Prostate gland (tissue), 2 donors: ENCODE data around the gene GRK3. TPM values are rescaled to one million over a fixed set of nuclear protein-coding genes. Genes with fewer than 3 reads are reported as not detected.
"Not testable (repeated sequence)": the region's sequence is repeated elsewhere in the genome, so short reads cannot be mapped to it uniquely, and the experiment has no call there.

Experiments
- DNase-seq: peaks from one replicate; pipeline ENCODE4 v3.0.0-alpha.2; 2019; ENCODE audit warnings: low spot score
- H3K27ac ChIP-seq, 2 donors: fragments of 200-600 bp; sonication (generic); 2 replicates each; pipeline ENCODE4 v1.5.1; 2017 to 2019
- H3K27me3 ChIP-seq: fragments of 200-600 bp; sonication (generic); replicated peaks from 2 replicates; pipeline ENCODE4 v1.5.1; 2019; ENCODE audit not compliant: insufficient read depth
- H3K36me3 ChIP-seq, 2 donors: fragments of 200-600 bp; sonication (generic); 1 replicate in 1 of 2; 2 replicates in 1 of 2; pipeline versions ENCODE4 v1.5.1 to v1.8.1; 2017 to 2019
- H3K4me1 ChIP-seq: fragments of 200-600 bp; sonication (generic); replicated peaks from 2 replicates; pipeline ENCODE4 v1.5.1; 2019
- H3K4me3 ChIP-seq, 2 donors: fragments of 200-600 bp; sonication (generic); 2 replicates each; pipeline ENCODE4 v1.5.1; 2017 to 2019
- H3K9me3 ChIP-seq: fragments of 200-600 bp; sonication (generic); 2 replicates; pipeline ENCODE4 v1.5.1; 2017
- POLR2A ChIP-seq: fragments of 450-650 bp; IDR thresholded peaks from one replicate; pipeline ENCODE4 v1.6.1; 2016; ENCODE audit warnings: antibody characterized with exemption, mild to moderate bottlenecking
- POLR2AphosphoS5 ChIP-seq: sonication (generic); formaldehyde crosslinking; IDR thresholded peaks from one replicate; pipeline ENCODE4 v1.6.1; 2017; ENCODE audit warnings: antibody characterized with exemption
- WGBS: methylation state at CpG from one replicate; pipeline ENCODE4 v1.1.5; 2018; 5-methylcytosine and 5-hydroxymethylcytosine counted together
- intact Hi-C: fragments of 100-400 bp; cut with DNase I; formaldehyde crosslinking; loops from one replicate; pipeline ENCODE4 v1.14.2; 2022
- total RNA-seq, 2 donors: library from RNA; depleted of rRNA; stranded (reverse); fragments of >200 nt; gene quantifications; one replicate each; pipeline ENCODE4 v1.1.0, GENCODE V29; 2016
- TF ChIP-seq, protein P1 (sequence below), 4 experiments: fragments of 200-600 bp in 2 of 4; fragments of 450-650 bp in 2 of 4; sonication (generic) in 2 of 4; IDR thresholded peaks; 1 replicate in 3 of 4; 2 replicates in 1 of 4; pipeline ENCODE4 v1.5.1; 2016 to 2019; ENCODE audit warnings: antibody characterized with exemption in 4 of 4, mild to moderate bottlenecking in 2 of 4, moderate library complexity in 2 of 4

GRK3 gene
- 10 to 100 TPM; 10.2 to 16.9 TPM for total RNA-seq

DNA sequence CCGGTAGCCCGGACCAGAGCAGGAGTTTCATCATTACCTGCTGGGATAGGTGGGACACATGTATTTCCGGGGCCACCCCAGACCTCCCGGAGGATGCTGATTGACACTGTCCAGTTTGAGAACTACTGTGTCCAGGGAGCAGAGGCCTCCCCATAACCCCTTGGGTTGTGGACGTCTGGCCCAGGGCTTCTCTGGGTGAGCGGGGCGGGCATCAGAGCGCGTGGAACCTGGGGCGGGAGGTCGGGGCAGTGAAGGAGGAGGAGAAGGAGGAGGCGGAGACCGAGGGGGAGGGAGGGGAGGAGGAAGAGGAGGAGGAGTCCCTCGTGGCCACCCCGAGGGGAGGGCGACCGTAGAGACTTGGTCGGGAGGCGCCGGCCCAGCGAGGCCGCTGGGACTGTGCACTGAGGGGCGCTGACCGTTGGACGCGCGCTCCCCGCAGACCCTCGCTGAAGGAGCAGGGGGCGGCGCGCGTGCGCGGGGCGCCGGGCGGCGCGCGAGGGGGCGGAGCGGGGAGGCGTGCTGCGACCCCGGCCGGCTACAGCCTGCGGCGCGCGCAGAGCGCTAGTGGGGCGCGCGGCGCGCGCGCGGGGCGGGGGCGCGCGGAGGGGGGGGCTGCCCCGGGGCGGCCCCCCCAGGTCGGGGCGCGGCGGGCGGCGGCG lies at the start of gene GRK3:
Gene GRK3, plus strand, starts transcription at position 356 of the 659 bp plus-strand sequence. CDS start 366 bp downstream, outside the sequence.
- Histone ChIP-seq H3K9me3 (no peaks in the 10 kb centered on the region), H3K4me3 (peak within 1 kb of the TSS; percentile 92 to 97), H3K36me3 (no peaks in the 10 kb centered on the region), H3K27ac (peak within 1 kb of the TSS; percentile 78 to 87), H3K4me1 (peaks cover 4% of the 10 kb centered on the region), H3K27me3 (no peaks in the 10 kb centered on the region)
- peak; percentile 13 for TF ChIP-seq POLR2AphosphoS5
- peak; percentile 46 for TF ChIP-seq POLR2A
- TF ChIP-seq, protein P1, sequence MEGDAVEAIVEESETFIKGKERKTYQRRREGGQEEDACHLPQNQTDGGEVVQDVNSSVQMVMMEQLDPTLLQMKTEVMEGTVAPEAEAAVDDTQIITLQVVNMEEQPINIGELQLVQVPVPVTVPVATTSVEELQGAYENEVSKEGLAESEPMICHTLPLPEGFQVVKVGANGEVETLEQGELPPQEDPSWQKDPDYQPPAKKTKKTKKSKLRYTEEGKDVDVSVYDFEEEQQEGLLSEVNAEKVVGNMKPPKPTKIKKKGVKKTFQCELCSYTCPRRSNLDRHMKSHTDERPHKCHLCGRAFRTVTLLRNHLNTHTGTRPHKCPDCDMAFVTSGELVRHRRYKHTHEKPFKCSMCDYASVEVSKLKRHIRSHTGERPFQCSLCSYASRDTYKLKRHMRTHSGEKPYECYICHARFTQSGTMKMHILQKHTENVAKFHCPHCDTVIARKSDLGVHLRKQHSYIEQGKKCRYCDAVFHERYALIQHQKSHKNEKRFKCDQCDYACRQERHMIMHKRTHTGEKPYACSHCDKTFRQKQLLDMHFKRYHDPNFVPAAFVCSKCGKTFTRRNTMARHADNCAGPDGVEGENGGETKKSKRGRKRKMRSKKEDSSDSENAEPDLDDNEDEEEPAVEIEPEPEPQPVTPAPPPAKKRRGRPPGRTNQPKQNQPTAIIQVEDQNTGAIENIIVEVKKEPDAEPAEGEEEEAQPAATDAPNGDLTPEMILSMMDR (IDR thresholded peaks at IDR 0.05), result no peak
- intact Hi-C loops, result no loop called here
- WGBS, result under 1% methylated on average over 22 of the region's 73 CpGs
- DNase-seq, result peak; percentile 75

GRCh38 chr22:25518000-25518663 lies 46.3 kb upstream of the GRK3 start:
- WGBS, result 93% methylated on average over 12 of the region's 12 CpGs

GRCh38 chr22:25525376-25525775 lies 39.1 kb upstream of the GRK3 start:
- 85% methylated on average over 1 of the region's 1 CpG for WGBS
- Histone ChIP-seq H3K36me3 (no peaks in the 10 kb centered on the region), H3K4me1 (no peaks in the 10 kb centered on the region), H3K27ac (no peak overlapping the region), H3K9me3 (no peaks in the 10 kb centered on the region), H3K27me3 (no peaks in the 10 kb centered on the region), H3K4me3 (no peak overlapping the region)
- TF ChIP-seq POLR2AphosphoS5, result no peak
- TF ChIP-seq, protein P1 (IDR thresholded peaks at IDR 0.05), result no peak
- no peak for TF ChIP-seq POLR2A
- intact Hi-C loops, result no loop called here
- no peak for DNase-seq

More at GRCh38 chr22:25518000-25518663, 46.3 kb upstream of the GRK3 start:
- no peak for DNase-seq
- no peak overlapping the region for H3K4me3 ChIP-seq
- no peak overlapping the region for H3K27ac ChIP-seq
- TF ChIP-seq, protein P1 (IDR thresholded peaks at IDR 0.05), result no peak
- TF ChIP-seq POLR2A, result no peak
- TF ChIP-seq POLR2AphosphoS5, result no peak
- intact Hi-C loops, result no loop called here
- no peaks in the 10 kb centered on the region for H3K27me3 ChIP-seq
- H3K4me1 ChIP-seq, result no peaks in the 10 kb centered on the region
- no peaks in the 10 kb centered on the region for H3K36me3 ChIP-seq
- H3K9me3 ChIP-seq, result no peaks in the 10 kb centered on the region

DNA sequence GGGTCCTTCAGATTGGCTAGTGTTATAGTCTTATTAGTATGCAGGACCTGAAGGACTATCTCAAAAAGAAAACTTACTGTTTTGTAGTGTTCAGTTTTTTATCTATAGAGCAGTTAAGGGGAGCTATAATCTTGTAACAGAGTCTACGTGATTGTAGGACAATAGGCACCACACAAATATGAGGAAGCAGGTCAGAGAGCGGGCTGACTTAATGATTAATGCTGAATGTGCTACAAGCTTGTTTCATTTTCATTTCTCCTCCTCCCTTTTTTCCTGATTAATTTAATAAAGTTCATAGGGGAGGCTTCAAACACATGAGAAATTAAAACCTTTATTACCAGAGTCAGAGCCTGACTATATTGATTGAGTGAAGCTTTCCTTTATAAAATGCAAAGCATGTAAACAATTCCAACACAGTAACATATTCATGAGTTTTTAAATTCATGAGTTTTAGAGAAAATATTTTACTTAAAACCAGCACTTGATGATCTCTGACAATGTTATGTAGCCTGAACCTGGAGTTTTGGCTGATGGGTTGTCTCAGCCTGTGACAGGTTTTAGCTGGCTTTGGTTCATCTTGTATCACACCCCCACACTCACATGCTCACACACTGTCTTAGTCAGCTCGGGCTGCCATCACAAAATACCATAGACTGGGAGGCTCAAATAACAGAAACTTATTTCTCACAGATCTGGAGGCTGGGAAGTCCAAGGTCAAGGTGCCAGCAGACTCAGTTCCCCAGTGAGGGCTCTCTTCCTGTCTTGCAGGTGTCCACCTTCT lies 38.5 kb upstream of the GRK3 start:
- H3K27me3 ChIP-seq, intact Hi-C loops, DNase-seq, H3K9me3 ChIP-seq, H3K4me3 ChIP-seq, H3K27ac ChIP-seq, H3K4me1 ChIP-seq, H3K36me3 ChIP-seq: not testable (repeated sequence)
- 73% methylated on average over 3 of the region's 3 CpGs for WGBS

DNA sequence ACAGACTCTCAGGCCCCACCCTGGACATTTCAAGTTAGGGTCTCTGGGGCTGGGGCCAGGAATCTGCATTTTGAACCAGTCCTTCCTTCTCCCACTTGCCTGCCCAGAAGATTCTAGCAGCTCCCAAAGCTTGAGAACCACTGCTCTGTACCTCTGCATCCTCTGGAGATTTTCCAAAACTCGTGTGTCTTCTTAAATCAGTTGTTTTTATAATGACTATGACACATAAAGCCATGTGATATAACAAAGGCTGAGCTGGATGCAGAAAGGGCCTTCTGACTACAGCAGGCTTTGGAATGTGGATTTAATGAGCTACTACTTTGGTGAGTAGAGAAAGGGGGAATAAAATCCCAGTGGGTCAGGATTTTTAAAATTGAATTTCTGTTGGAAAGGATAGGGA lies 37.5 kb upstream of the GRK3 start:
- H3K27ac ChIP-seq, DNase-seq, H3K9me3 ChIP-seq, H3K4me3 ChIP-seq, H3K4me1 ChIP-seq, H3K27me3 ChIP-seq, intact Hi-C loops, H3K36me3 ChIP-seq: not testable (repeated sequence)
- 17% methylated on average over 1 of the region's 1 CpG for WGBS

DNA sequence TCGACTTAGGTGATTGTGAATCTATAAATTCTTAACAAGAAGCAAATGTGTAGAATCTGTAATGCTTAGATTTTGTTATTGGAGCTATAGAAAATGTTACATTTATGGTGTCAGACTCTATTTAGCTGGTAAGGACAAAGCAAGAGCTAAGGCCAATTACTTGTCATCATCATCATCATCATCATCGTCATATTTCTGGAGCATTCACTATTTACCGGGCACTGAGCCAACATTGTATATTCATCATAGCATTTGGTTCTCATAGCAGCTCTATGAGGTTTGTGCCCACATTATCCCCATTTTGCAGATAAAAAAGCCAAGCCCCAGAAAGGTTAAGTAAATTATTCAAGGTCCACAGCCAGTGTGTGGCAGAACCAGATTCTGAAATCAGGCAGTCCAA lies 36.4 kb upstream of the GRK3 start:
- H3K9me3 ChIP-seq, H3K36me3 ChIP-seq, DNase-seq, H3K27ac ChIP-seq, intact Hi-C loops, H3K4me3 ChIP-seq, H3K4me1 ChIP-seq, H3K27me3 ChIP-seq: not testable (repeated sequence)
- 87% methylated on average over 3 of the region's 3 CpGs for WGBS

DNA sequence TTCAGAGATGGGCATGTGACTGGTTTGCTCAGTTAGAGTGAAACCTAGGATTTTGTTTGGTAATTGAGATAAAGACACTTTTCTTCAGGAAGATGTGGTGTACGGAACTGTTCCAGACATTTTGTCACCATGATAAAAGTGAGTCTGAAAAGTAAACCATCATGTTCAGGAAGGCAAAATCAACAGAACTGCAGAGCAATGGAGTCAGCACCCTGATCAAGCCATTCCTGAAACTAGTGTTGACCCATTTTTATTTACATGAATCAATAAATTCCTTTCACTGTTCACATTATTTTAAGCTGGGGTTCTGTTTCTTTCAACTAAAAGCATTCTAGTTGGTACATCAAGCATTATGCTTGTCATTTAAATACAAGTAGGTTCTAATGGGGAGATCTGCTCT lies 35.4 kb upstream of the GRK3 start:
- intact Hi-C loops, H3K27ac ChIP-seq, H3K27me3 ChIP-seq, DNase-seq, H3K4me3 ChIP-seq, H3K9me3 ChIP-seq, H3K4me1 ChIP-seq, H3K36me3 ChIP-seq: not testable (repeated sequence)
- 84% methylated on average over 1 of the region's 1 CpG for WGBS

- WGBS, result 71% methylated on average over 4 of the region's 4 CpGs
- H3K27me3 ChIP-seq, H3K9me3 ChIP-seq, H3K27ac ChIP-seq, H3K4me3 ChIP-seq, H3K4me1 ChIP-seq, DNase-seq, H3K36me3 ChIP-seq, intact Hi-C loops: not testable (repeated sequence)
Measured at GRCh38 chr22:25529541-25530137, 34.8 kb upstream of the GRK3 start.
